CD4-positive, CD25-positive, alpha-beta regulatory T cell (primary cell): ENCODE results near the gene OR1I1. TPM values are rescaled to one million over a fixed set of nuclear protein-coding genes. Genes with fewer than 3 reads are reported as not detected.
"Not testable (repeated sequence)": the region's sequence is repeated elsewhere in the genome, so short reads cannot be mapped to it uniquely, and the experiment has no call there.

Source experiments
- ATAC-seq, 2 donors: fragments of 150-1000 bp; cut with Tn5 transposase; one replicate each; pipeline ENCODE4 v1.10.0; 2021; ENCODE audit warnings: low read depth in 2 of 2, moderate number of reproducible peaks in 2 of 2, moderate library complexity in 1 of 2
- DNase-seq, 3 donors: peaks; one replicate each; pipeline versions ENCODE4 v3.0.0 to v3.0.0-alpha.2; 2012 to 2022; ENCODE audit warnings: mixed read lengths in 1 of 3
- H3K27ac ChIP-seq: one replicate; pipeline ENCODE4 v1.7.0; 2013; ENCODE audit warnings: mild to moderate bottlenecking, low read length; ENCODE audit not compliant: insufficient read depth, poor library complexity, severe bottlenecking
- H3K27me3 ChIP-seq: one replicate; pipeline ENCODE4 v1.7.0; 2013; ENCODE audit warnings: low read length; ENCODE audit not compliant: control insufficient read depth, insufficient read depth
- H3K36me3 ChIP-seq: one replicate; pipeline ENCODE4 v1.7.0; 2013; ENCODE audit warnings: mild to moderate bottlenecking, low read length, moderate library complexity; ENCODE audit not compliant: control insufficient read depth, insufficient read depth
- H3K4me1 ChIP-seq: 2 replicates; pipeline ENCODE4 v1.7.0; 2013; ENCODE audit warnings: mild to moderate bottlenecking, low read length; ENCODE audit not compliant: insufficient read depth, control insufficient read depth, poor library complexity, severe bottlenecking
- H3K4me3 ChIP-seq: one replicate; pipeline ENCODE4 v1.7.0; 2013; ENCODE audit warnings: low read depth, mild to moderate bottlenecking, low read length, moderate library complexity
- H3K9me3 ChIP-seq, 2 experiments: 1 replicate in 1 of 2; 2 replicates in 1 of 2; pipeline ENCODE4 v1.7.0; 2013; ENCODE audit warnings: low read length in 2 of 2, mild to moderate bottlenecking in 1 of 2, moderate library complexity in 1 of 2; ENCODE audit not compliant: control insufficient read depth in 2 of 2
- H3K27ac Mint-ChIP-seq, 3 donors: one replicate each; pipeline ENCODE4 v1.8.0; 2020 to 2022; ENCODE audit warnings: mild to moderate bottlenecking in 3 of 3, mixed read lengths in 3 of 3, moderate library complexity in 2 of 3
- H3K27me3 Mint-ChIP-seq: one replicate; pipeline ENCODE4 v1.8.0; 2022; ENCODE audit warnings: mild to moderate bottlenecking, mixed read lengths
- H3K36me3 Mint-ChIP-seq: one replicate; pipeline ENCODE4 v1.8.0; 2020; ENCODE audit warnings: mixed read lengths
- H3K4me1 Mint-ChIP-seq, 4 donors: one replicate each; pipeline ENCODE4 v1.8.0; 2020 to 2022; ENCODE audit warnings: mixed read lengths in 4 of 4, mild to moderate bottlenecking in 1 of 4
- H3K4me3 Mint-ChIP-seq, 4 donors: one replicate each; pipeline ENCODE4 v1.8.0; 2020 to 2022; ENCODE audit warnings: mild to moderate bottlenecking in 4 of 4, mixed read lengths in 4 of 4, moderate library complexity in 3 of 4
- H3K9me3 Mint-ChIP-seq, 7 donors: one replicate each; pipeline ENCODE4 v1.8.0; 2020 to 2022; ENCODE audit warnings: mixed read lengths in 7 of 7, mild to moderate bottlenecking in 3 of 7, moderate library complexity in 2 of 7
- polyA plus RNA-seq, 4 donors: library from polyadenylated mRNA; unstranded; fragments of 300-500 nt; fragmentation: Illumina TruSeq; gene quantifications; one replicate each; pipeline ENCODE4 v1.2.3, GENCODE V29; 2021
- total RNA-seq: library from RNA; stranded (reverse); gene quantifications from one replicate; pipeline ENCODE4 v1.2.3, GENCODE V29; 2022

Gene OR1I1
- total and polyA plus RNA-seq, 5 donors from 2014 or later = not detected

GRCh38 chr19:15080002-15080401 lies 2.0 kb upstream of the OR1I1 start:
- ATAC-seq = not testable (repeated sequence)

GRCh38 chr19:15087182-15087581 lies 5.2 kb downstream of the OR1I1 start:
- Mint-ChIP-seq H3K27me3 (peaks cover 16% of the 10 kb centered on the region), H3K9me3 (no peaks in the 10 kb centered on the region), H3K4me3 (no peak overlapping the region), H3K36me3 (no peaks in the 10 kb centered on the region), H3K27ac (no peak overlapping the region), H3K4me1 (peaks cover 0 to 2% (median 0%) of the 10 kb centered on the region in 4 donors)
- Histone ChIP-seq H3K9me3 (no peaks in the 10 kb centered on the region), H3K27ac (no peak overlapping the region), H3K27me3 (no peaks in the 10 kb centered on the region), H3K4me3 (no peak overlapping the region), H3K4me1 (peaks cover 3% of the 10 kb centered on the region), H3K36me3 (no peaks in the 10 kb centered on the region)
- ATAC-seq (no peak), DNase-seq (no peak)

More at GRCh38 chr19:15080002-15080401, 2.0 kb upstream of the OR1I1 start:
- not testable (repeated sequence) for H3K4me1 ChIP-seq, H3K4me3 Mint-ChIP-seq, H3K9me3 Mint-ChIP-seq, H3K27me3 ChIP-seq, H3K4me3 ChIP-seq, H3K4me1 Mint-ChIP-seq, H3K36me3 ChIP-seq, H3K27ac Mint-ChIP-seq, H3K27ac ChIP-seq, H3K9me3 ChIP-seq, H3K27me3 Mint-ChIP-seq, DNase-seq, H3K36me3 Mint-ChIP-seq

DNA sequence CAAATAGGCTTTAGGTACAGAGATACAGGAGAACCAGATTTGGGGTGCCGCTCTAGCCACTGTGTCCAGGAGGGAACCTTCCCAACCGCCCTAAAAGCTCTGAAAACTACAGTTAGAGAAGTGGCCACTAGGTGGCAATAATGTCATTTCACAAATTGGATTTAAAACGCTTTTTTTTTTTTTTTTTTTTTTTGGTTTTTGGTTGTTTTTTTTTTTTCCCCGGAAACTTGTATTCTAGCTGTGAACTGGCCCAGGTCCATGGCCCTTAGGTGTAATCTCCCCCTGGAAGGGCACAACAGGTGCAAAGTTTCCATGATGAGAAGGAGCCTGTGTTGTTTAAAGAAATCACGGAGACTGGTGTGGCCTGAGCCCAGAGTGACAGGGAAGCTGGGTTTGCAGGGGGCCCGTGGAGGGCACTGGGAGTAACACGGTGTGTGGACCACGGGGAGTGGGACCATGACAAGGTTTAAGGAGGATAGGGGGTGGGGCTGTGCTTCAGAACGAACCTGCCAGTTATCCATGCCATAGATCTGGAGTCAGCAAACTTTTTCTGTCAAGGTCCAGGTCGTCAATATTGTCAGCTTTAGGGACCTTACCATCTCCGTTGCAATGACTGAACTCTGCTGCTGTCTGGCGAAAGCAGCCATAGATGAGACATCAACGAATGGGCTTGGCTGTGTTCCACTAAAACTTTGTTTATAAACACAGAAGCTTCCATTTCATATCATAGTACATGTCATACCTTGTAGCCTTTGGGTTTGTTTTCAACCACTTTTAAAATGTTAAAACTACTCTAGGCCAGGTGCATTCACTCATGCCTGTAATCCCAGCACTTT lies 10.1 kb downstream of the OR1I1 start:
- H3K4me1 ChIP-seq = peaks cover 4% of the 10 kb centered on the region
- H3K36me3 ChIP-seq = no peaks in the 10 kb centered on the region
- DNase-seq = peak; percentile 44 to 79 (median 64)
- peak in 1 of 2 donors; percentile 46 for ATAC-seq
- no peak overlapping the region for H3K27ac ChIP-seq
- no peak overlapping the region for H3K4me3 ChIP-seq
- no peaks in the 10 kb centered on the region for H3K27me3 ChIP-seq
- H3K9me3 ChIP-seq = no peaks in the 10 kb centered on the region
- Mint-ChIP-seq H3K27me3 (peaks cover 15% of the 10 kb centered on the region), H3K27ac (no peak overlapping the region), H3K4me1 (peaks cover 0 to 4% (median 0%) of the 10 kb centered on the region in 4 donors), H3K4me3 (peak overlapping the region in 1 of 4 donors; percentile 29), H3K9me3 (no peaks in the 10 kb centered on the region), H3K36me3 (no peaks in the 10 kb centered on the region)

DNA sequence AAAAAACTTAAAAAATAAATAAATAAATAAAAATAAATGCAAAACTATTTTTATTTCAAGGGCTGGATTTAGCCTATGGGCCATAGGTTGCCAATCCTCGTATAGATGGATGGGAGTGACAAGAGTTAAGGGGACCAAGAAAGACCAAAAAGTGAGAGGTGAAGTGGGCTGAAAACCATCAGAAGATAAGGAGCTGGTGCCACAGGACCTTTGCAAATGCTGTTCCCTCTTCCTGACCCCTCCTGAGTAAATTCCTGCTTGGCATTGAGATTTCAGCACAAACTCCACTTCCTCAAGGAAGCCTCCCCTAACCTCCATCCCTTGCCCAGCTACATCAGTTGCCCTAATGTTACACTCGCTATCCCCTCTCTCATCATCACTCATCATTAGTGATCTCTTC lies 11.0 kb downstream of the OR1I1 start:
- Histone ChIP-seq H3K4me1 (peaks cover 4% of the 10 kb centered on the region), H3K27ac (no peak overlapping the region), H3K4me3 (no peak overlapping the region), H3K9me3 (no peaks in the 10 kb centered on the region), H3K27me3 (no peaks in the 10 kb centered on the region), H3K36me3 (no peaks in the 10 kb centered on the region)
- Mint-ChIP-seq H3K9me3 (no peaks in the 10 kb centered on the region), H3K36me3 (no peaks in the 10 kb centered on the region), H3K27me3 (peaks cover 8% of the 10 kb centered on the region), H3K27ac (no peak overlapping the region), H3K4me3 (no peak overlapping the region), H3K4me1 (peaks cover 0 to 4% (median 0%) of the 10 kb centered on the region in 4 donors)
- ATAC-seq = no peak
- DNase-seq = no peak

- peaks cover 4% of the 10 kb centered on the region for H3K27me3 Mint-ChIP-seq
- H3K9me3 Mint-ChIP-seq = no peaks in the 10 kb centered on the region
- Histone ChIP-seq H3K27ac (no peak overlapping the region), H3K9me3 (no peaks in the 10 kb centered on the region), H3K36me3 (no peaks in the 10 kb centered on the region), H3K4me1 (peaks cover 4% of the 10 kb centered on the region), H3K4me3 (no peak overlapping the region), H3K27me3 (no peaks in the 10 kb centered on the region)
- no peak overlapping the region for H3K4me3 Mint-ChIP-seq
- ATAC-seq (no peak), DNase-seq (no peak)
- no peak overlapping the region for H3K27ac Mint-ChIP-seq
- H3K36me3 Mint-ChIP-seq = no peaks in the 10 kb centered on the region
- H3K4me1 Mint-ChIP-seq = peaks cover 0 to 4% (median 1%) of the 10 kb centered on the region in 4 donors
These were observed 14.2 kb downstream of the OR1I1 start for GRCh38 chr19:15096223-15096622.

DNA sequence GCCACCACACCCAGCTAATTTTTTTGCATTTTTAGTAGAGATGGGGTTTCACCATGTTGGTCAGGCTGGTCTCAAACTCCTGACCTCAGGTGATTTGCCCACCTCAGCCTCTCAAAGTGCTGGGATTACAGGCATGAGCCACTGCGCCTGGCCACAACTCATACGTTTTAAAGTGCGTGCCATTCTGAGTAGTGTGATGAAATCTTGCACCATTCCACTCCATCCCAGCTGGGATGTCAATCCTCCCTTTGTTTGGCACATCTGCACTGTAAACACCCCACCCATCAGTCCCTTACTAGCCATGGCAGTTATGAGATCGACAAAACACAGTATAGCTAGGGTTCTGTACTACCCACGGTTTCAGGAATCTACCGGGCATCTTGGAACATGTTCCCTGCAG lies 16.0 kb downstream of the OR1I1 start:
- H3K27ac Mint-ChIP-seq, DNase-seq, H3K9me3 Mint-ChIP-seq, H3K4me1 ChIP-seq, H3K27ac ChIP-seq, H3K27me3 Mint-ChIP-seq, H3K4me3 ChIP-seq, H3K4me1 Mint-ChIP-seq, H3K27me3 ChIP-seq, ATAC-seq, H3K36me3 ChIP-seq, H3K9me3 ChIP-seq, H3K36me3 Mint-ChIP-seq, H3K4me3 Mint-ChIP-seq: not testable (repeated sequence)

- no peaks in the 10 kb centered on the region for H3K4me1 ChIP-seq
- no peaks in the 10 kb centered on the region for H3K36me3 ChIP-seq
- Mint-ChIP-seq H3K36me3 (peaks cover 1% of the 10 kb centered on the region), H3K9me3 (peaks cover 0 to 10% (median 2%) of the 10 kb centered on the region in 7 donors), H3K27ac (no peak overlapping the region), H3K4me1 (peaks cover 0 to 3% (median 1%) of the 10 kb centered on the region in 4 donors), H3K27me3 (peaks cover 4% of the 10 kb centered on the region), H3K4me3 (no peak overlapping the region)
- DNase-seq (no peak), ATAC-seq (no peak)
- no peak overlapping the region for H3K4me3 ChIP-seq
- no peaks in the 10 kb centered on the region for H3K27me3 ChIP-seq
- H3K9me3 ChIP-seq = peaks cover 5 to 6% of the 10 kb centered on the region in 2 experiments
- H3K27ac ChIP-seq = no peak overlapping the region
These were observed 16.4 kb downstream of the OR1I1 start for GRCh38 chr19:15098460-15098859.
